GM21381 (cell line): Measurements from ENCODE around the gene TMEM150B.

Experiments
- ATAC-seq: cut with Tn5 transposase; IDR thresholded peaks from one replicate; pipeline ENCODE4 v1.9.1; 2021; ENCODE audit warnings: mild to moderate bottlenecking, moderate library complexity; ENCODE audit not compliant: unreplicated experiment

The TMEM150B gene

GRCh38 chr19:55279770-55280643, 45.1 kb downstream of the TMEM150B start, which contains the start of gene HSPBP1:
Gene HSPBP1 (minus strand): TSS chr19:55280110. CDS start chr19:55279608, 502 bp downstream.
- ATAC-seq = peak; percentile 70

GRCh38 chr19:55279340-55279739, 45.8 kb downstream of the TMEM150B start:
- no peak for ATAC-seq

- ATAC-seq = no peak
Observed at GRCh38 chr19:55278391-55279135, 46.6 kb downstream of the TMEM150B start.

GRCh38 chr19:55277494-55277893, 47.6 kb downstream of the TMEM150B start:
- no peak for ATAC-seq

GRCh38 chr19:55276720-55277430, 48.3 kb downstream of the TMEM150B start:
- ATAC-seq = peak; percentile 1

GRCh38 chr19:55275851-55276719, 49.1 kb downstream of the TMEM150B start:
- ATAC-seq = peak; percentile 46

GRCh38 chr19:55273978-55274707, 51.0 kb downstream of the TMEM150B start:
- no peak for ATAC-seq

GRCh38 chr19:55272142-55272541, 53.0 kb downstream of the TMEM150B start:
- ATAC-seq = no peak

GRCh38 chr19:55270172-55270942, 54.8 kb downstream of the TMEM150B start:
- no peak for ATAC-seq

- ATAC-seq = no peak
Observed at GRCh38 chr19:55269299-55269698, 55.8 kb downstream of the TMEM150B start.

- ATAC-seq = no peak
Observed at GRCh38 chr19:55266840-55267239, 58.3 kb downstream of the TMEM150B start.

GRCh38 chr19:55266404-55266803, 58.7 kb downstream of the TMEM150B start:
- ATAC-seq = no peak

- ATAC-seq = no peak
Observed at GRCh38 chr19:55265723-55266386, 59.3 kb downstream of the TMEM150B start.

- ATAC-seq = no peak
Observed at GRCh38 chr19:55265173-55265572, 60.0 kb downstream of the TMEM150B start.

GRCh38 chr19:55264531-55264930, 60.6 kb downstream of the TMEM150B start:
- ATAC-seq = no peak
